ENCODE results near the gene RNF220.

GRCh38 chr1:44695671-44696070 lies 290.6 kb downstream of the RNF220 start:
- TF ChIP-seq POLR2A (IDR thresholded peaks at IDR 0.05; ENCODE audit: low read depth, low read length): no peak
- no peak for TF ChIP-seq POLR2AphosphoS5 (IDR thresholded peaks at IDR 0.05; ENCODE audit: low read depth, low read length)
- no peak for TF ChIP-seq TAF1 (IDR thresholded peaks at IDR 0.05; ENCODE audit: borderline replicate concordance, low read depth, low read length)

Data from GM12892 (cell line).